Loucy (cell line): ENCODE results near the gene GATD1.

ENCODE experiments used
- H2AFZ ChIP-seq: fragments of 200-600 bp; sonication (generic); 2 replicates; pipeline ENCODE4 v1.6.0; 2016; ENCODE audit warnings: antibody characterized with exemption, mild to moderate bottlenecking, low read length, moderate library complexity
- H3F3A ChIP-seq: fragments of 200-600 bp; 2 replicates; pipeline ENCODE4 v1.6.0; 2016; ENCODE audit warnings: antibody characterized with exemption, low read depth, mild to moderate bottlenecking
- H3K27me3 ChIP-seq: fragments of 200-600 bp; sonication (generic); 2 replicates; pipeline ENCODE4 v1.6.1; 2014; ENCODE audit warnings: low read length, mild to moderate bottlenecking; ENCODE audit not compliant: insufficient read depth, poor library complexity, severe bottlenecking
- H3K36me3 ChIP-seq: fragments of 200-600 bp; sonication (generic); 2 replicates; pipeline ENCODE4 v1.6.1; 2016; ENCODE audit warnings: low read length; ENCODE audit not compliant: insufficient read depth
- H3K4me1 ChIP-seq: fragments of 200-600 bp; sonication (generic); 2 replicates; pipeline ENCODE4 v1.5.1; 2014; ENCODE audit warnings: low read length, mild to moderate bottlenecking; ENCODE audit not compliant: insufficient read depth, poor library complexity, severe bottlenecking
- H3K4me2 ChIP-seq: fragments of 200-600 bp; sonication (generic); 2 replicates; pipeline ENCODE4 v1.6.0; 2014; ENCODE audit warnings: antibody characterized with exemption, low read length, low read depth, mild to moderate bottlenecking; ENCODE audit not compliant: poor library complexity, severe bottlenecking
- H3K4me3 ChIP-seq: fragments of 200-600 bp; sonication (generic); 2 replicates; pipeline ENCODE4 v1.5.1; 2014; ENCODE audit warnings: low read length, mild to moderate bottlenecking, mixed read lengths; ENCODE audit not compliant: poor library complexity, severe bottlenecking
- H3K79me2 ChIP-seq: fragments of 200-600 bp; sonication (generic); 2 replicates; pipeline ENCODE4 v1.6.1; 2014; ENCODE audit warnings: low read length; ENCODE audit not compliant: insufficient read depth
- H3K9ac ChIP-seq: fragments of 200-600 bp; sonication (generic); 2 replicates; pipeline ENCODE4 v1.6.0; 2014; ENCODE audit warnings: mild to moderate bottlenecking, low read depth, low read length, moderate library complexity; ENCODE audit not compliant: poor library complexity, severe bottlenecking
- H3K9me2 ChIP-seq: fragments of 200-600 bp; sonication (generic); replicated peaks from 2 replicates; pipeline ENCODE4 v1.6.1; 2016; ENCODE audit warnings: low read depth, low read length, mixed read lengths
- H3K9me3 ChIP-seq: fragments of 200-600 bp; sonication (generic); 2 replicates; pipeline ENCODE4 v1.6.1; 2014; ENCODE audit warnings: mild to moderate bottlenecking, antibody characterized with exemption, low read length, low read depth; ENCODE audit not compliant: insufficient read depth
- H4K20me1 ChIP-seq: fragments of 200-600 bp; sonication (generic); 2 replicates; pipeline ENCODE4 v1.6.0; 2014; ENCODE audit warnings: antibody characterized with exemption, low read length, mild to moderate bottlenecking; ENCODE audit not compliant: insufficient read depth, poor library complexity, severe bottlenecking
- EZH2phosphoT487 ChIP-seq: fragments of 200-600 bp; IDR thresholded peaks from 2 replicates; pipeline ENCODE4 v1.6.1; 2018; ENCODE audit warnings: antibody characterized with exemption, mild to moderate bottlenecking, moderate library complexity, borderline replicate concordance
- TF ChIP-seq, protein P1 (sequence below): fragments of 200-600 bp; sonication (generic); conservative IDR thresholded peaks from 2 replicates; pipeline ENCODE4 v1.5.1; 2014; ENCODE audit warnings: mild to moderate bottlenecking, antibody characterized with exemption, low read length

Gene GATD1

DNA sequence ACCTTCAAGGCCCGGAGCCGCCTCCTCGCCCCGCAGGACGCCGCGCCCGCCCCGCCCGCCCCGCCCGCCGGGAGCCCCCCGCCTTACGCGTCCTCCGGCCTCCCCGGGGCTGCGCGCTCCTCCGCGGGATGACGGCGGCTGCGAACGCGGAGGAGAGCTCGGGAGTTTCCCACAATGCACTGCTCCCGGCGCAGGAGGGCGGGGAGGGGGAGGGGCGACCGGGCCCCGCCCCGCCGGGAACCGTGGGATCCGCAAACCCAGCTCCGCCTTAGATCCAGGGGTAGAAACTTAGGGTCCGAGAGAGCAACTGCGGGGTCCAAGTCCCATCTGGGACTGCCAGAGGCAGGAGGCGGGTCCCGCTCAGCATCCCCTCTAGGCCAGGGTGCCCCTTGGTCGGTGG lies 12.7 kb upstream of the GATD1 start, which contains the start of gene CEND1:
CEND1 (minus strand) TSS at position 148 of the 400 bp plus-strand sequence. CDS start 1,514 bp downstream, outside the sequence.
- no peaks in the 10 kb centered on the region for H4K20me1 ChIP-seq
- no peak within 1 kb of the TSS for H2AFZ ChIP-seq
- no peaks in the 10 kb centered on the region for H3K36me3 ChIP-seq
- H3K4me2 ChIP-seq: no peak within 1 kb of the TSS
- no peaks in the 10 kb centered on the region for H3F3A ChIP-seq
- no peaks in the 10 kb centered on the region for H3K9me2 ChIP-seq
- H3K9ac ChIP-seq: no peak within 1 kb of the TSS
- H3K79me2 ChIP-seq: peaks cover 6% of the 10 kb centered on the region; the same call in 1 of the 2 replicates
- H3K9me3 ChIP-seq: no peaks in the 10 kb centered on the region
- peaks cover 4% of the 10 kb centered on the region for H3K4me1 ChIP-seq
- H3K4me3 ChIP-seq: no peak within 1 kb of the TSS
- no peaks in the 10 kb centered on the region for H3K27me3 ChIP-seq
- TF ChIP-seq, protein P1, sequence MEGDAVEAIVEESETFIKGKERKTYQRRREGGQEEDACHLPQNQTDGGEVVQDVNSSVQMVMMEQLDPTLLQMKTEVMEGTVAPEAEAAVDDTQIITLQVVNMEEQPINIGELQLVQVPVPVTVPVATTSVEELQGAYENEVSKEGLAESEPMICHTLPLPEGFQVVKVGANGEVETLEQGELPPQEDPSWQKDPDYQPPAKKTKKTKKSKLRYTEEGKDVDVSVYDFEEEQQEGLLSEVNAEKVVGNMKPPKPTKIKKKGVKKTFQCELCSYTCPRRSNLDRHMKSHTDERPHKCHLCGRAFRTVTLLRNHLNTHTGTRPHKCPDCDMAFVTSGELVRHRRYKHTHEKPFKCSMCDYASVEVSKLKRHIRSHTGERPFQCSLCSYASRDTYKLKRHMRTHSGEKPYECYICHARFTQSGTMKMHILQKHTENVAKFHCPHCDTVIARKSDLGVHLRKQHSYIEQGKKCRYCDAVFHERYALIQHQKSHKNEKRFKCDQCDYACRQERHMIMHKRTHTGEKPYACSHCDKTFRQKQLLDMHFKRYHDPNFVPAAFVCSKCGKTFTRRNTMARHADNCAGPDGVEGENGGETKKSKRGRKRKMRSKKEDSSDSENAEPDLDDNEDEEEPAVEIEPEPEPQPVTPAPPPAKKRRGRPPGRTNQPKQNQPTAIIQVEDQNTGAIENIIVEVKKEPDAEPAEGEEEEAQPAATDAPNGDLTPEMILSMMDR: no peak
- no peak for TF ChIP-seq EZH2phosphoT487

DNA sequence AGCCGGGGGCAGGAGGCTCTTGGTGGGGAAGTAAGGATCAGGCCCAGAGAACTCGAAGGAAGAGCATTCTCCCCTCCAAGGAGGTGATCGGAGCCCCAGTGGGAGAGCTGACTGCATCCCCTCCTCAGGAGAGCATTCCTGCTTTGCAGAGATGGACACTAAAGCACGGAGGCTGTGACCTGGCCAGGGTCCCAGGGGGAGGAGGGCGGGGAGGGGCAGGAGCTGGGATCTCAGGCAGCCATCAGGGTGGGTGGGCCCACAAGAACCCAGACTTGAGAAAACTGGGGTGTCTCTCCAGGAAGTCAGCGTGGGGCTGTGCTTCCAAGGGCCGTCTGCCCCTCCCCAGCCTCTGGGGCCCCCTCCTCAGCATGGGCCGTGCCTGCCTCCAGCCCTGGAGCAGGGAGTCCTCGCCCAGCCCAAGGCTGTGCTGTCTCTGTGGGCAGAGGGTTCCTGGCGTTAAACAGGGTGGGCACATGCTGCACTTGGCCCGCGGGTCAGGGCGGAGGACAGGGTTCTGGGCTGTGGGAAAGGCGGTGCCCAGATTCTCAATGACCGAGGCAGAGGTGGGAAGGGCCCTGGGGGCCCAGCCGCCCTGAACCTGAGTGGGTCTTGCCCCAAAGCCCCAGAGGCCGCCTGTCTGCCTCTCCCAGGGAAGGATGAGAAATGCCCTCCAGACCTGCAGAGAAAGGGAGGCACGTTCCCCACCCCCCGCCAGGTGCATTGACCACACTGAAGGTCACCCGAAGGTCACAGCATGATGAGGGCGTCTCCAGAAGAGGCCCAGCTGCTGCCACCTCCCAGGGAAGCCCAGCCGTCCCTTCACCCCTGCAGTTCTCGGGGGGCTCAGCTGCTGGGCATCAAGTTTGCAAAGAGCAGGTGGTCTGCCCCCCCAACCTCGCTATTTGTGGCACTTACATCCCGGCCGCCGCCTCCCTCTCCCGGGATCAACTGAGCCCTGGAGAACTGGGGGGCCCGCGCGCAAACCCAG lies 12.0 kb upstream of the GATD1 start:
- Histone ChIP-seq H3K9ac (no peak overlapping the region), H2AFZ (no peak overlapping the region), H3K36me3 (no peaks in the 10 kb centered on the region), H3K79me2 (no peaks in the 10 kb centered on the region), H3K4me3 (no peak overlapping the region), H4K20me1 (no peaks in the 10 kb centered on the region), H3F3A (no peaks in the 10 kb centered on the region), H3K4me2 (no peak overlapping the region), H3K27me3 (no peaks in the 10 kb centered on the region), H3K9me2 (no peaks in the 10 kb centered on the region), H3K4me1 (no peaks in the 10 kb centered on the region), H3K9me3 (no peaks in the 10 kb centered on the region)
- no peak for TF ChIP-seq EZH2phosphoT487
- TF ChIP-seq, protein P1: no peak

DNA sequence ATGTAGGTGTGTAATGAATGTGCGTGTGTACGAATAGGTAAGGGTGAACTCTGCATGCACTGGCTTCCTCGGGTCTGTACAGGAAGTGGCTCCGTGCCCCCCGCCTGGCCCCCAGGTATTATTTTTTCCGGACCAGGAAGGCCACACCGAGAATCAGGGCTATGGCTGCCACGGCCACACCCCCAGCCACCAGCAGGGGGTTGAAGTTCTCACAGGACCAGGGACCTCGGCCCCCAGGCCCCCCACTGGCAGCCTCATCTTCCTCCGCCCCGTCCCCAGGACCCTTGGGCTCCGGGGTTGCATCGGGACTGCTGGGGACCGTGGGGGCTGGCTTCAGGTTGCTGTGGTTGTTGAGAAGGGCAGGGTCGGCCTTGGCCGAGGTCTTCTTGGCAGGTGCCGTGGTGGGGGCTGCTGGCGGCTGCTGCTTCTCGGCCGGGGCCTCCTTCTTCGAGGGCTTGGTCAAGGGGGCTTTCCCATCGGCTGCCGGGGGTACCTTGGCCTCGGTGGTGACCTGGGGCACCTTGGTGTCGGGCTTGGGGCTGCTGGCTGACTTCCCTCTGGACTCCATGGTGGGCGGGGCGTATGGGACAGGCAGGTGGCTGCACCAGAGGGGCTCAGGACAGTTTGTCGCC lies 10.8 kb upstream of the GATD1 start:
- no peak overlapping the region for H3K9ac ChIP-seq
- H3K4me2 ChIP-seq: no peak overlapping the region

More for the DNA sequence above, 10.8 kb upstream of the GATD1 start:
- H4K20me1 ChIP-seq: no peaks in the 10 kb centered on the region
- no peaks in the 10 kb centered on the region for H3K36me3 ChIP-seq
- H3K4me1 ChIP-seq: no peaks in the 10 kb centered on the region
- no peaks in the 10 kb centered on the region for H3K27me3 ChIP-seq
- no peak overlapping the region for H3K4me3 ChIP-seq
- H3K9me2 ChIP-seq: no peaks in the 10 kb centered on the region
- TF ChIP-seq EZH2phosphoT487: no peak
- TF ChIP-seq, protein P1: no peak
- no peak overlapping the region for H2AFZ ChIP-seq
- H3K79me2 ChIP-seq: no peaks in the 10 kb centered on the region
- H3K9me3 ChIP-seq: no peaks in the 10 kb centered on the region
- H3F3A ChIP-seq: no peaks in the 10 kb centered on the region
